IPS-18a (cell line): ENCODE data around the gene RAB10.
"Not testable (repeated sequence)": the region's sequence is repeated elsewhere in the genome, so short reads cannot be mapped to it uniquely, and the experiment has no call there.

ENCODE experiments used
- H3K27ac ChIP-seq: one replicate; pipeline ENCODE4 v1.5.1; 2013; ENCODE audit warnings: low read length
- H3K27me3 ChIP-seq: one replicate; pipeline ENCODE4 v1.6.1; 2013; ENCODE audit warnings: mild to moderate bottlenecking, low read length; ENCODE audit not compliant: control insufficient read depth, insufficient read depth
- H3K36me3 ChIP-seq: one replicate; pipeline ENCODE4 v1.6.1; 2013; ENCODE audit warnings: low read depth, low read length; ENCODE audit not compliant: control insufficient read depth
- H3K4me1 ChIP-seq: one replicate; pipeline ENCODE4 v1.6.1; 2013; ENCODE audit warnings: low read depth, low read length; ENCODE audit not compliant: control insufficient read depth
- H3K4me3 ChIP-seq: one replicate; pipeline ENCODE4 v1.5.1; 2013; ENCODE audit warnings: low read length
- H3K9ac ChIP-seq: one replicate; pipeline ENCODE4 v1.6.1; 2013; ENCODE audit warnings: mild to moderate bottlenecking, low read length, moderate library complexity
- H3K9me3 ChIP-seq: one replicate; pipeline ENCODE4 v1.6.1; 2013; ENCODE audit warnings: low read depth, low read length; ENCODE audit not compliant: control insufficient read depth

Gene RAB10

GRCh38 chr2:26017464-26018183, 16.3 kb upstream of the RAB10 start:
- no peaks in the 10 kb centered on the region for H3K36me3 ChIP-seq
- no peaks in the 10 kb centered on the region for H3K27me3 ChIP-seq
- no peaks in the 10 kb centered on the region for H3K9me3 ChIP-seq
- H3K9ac ChIP-seq = no peak overlapping the region
- H3K4me3 ChIP-seq = no peak overlapping the region
- H3K4me1 ChIP-seq = peaks cover 2% of the 10 kb centered on the region
- no peak overlapping the region for H3K27ac ChIP-seq

DNA sequence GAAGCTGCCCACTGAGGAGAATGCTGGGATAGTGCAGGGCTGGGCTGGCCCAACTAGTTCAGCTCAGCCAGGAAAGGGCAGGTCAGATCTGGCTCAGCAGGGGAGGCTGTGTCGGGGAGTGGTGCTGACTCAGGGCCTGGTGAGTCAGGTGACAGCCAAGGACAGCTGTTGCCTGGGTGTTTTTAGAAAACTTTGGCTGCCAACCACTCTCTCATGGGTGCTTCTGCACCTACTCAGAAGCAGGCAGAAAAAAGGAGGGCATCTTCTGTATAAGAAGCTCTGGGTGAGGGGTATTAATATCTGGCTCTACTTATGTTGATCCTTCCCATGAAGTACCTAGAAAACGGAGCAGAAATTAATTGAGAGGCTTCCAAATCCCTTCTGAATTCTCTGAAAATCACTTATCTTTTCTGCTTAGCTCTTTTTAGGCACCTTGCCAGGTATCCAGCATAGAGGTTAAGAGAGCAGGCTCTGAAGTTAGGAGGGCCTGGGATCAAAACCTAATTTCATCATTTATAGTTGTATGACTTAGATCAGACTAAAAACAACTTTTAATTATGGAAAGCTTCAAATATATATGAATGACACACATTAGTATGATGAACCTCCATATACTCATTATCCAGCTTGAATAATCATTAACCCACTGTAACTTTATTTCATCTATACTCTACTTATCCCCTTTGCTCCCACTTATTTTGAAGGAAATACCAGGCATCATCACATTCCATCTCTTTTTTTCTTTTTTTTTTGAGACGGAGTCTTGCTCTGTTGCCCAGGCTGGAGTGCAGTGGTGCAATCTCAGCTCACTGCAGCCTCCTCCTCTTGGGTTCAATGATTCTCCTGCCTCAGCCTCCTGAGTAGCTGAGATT, 15.5 kb upstream of the RAB10 start:
- Histone ChIP-seq H3K4me1 (no peaks in the 10 kb centered on the region), H3K27me3 (no peaks in the 10 kb centered on the region), H3K36me3 (no peaks in the 10 kb centered on the region), H3K9ac (no peak overlapping the region), H3K4me3 (no peak overlapping the region), H3K27ac (no peak overlapping the region), H3K9me3 (no peaks in the 10 kb centered on the region)

- Histone ChIP-seq H3K9me3 (no peaks in the 10 kb centered on the region), H3K27ac (no peak overlapping the region), H3K36me3 (no peaks in the 10 kb centered on the region), H3K27me3 (no peaks in the 10 kb centered on the region), H3K9ac (no peak overlapping the region), H3K4me1 (no peaks in the 10 kb centered on the region), H3K4me3 (no peak overlapping the region)
Observed at GRCh38 chr2:26020231-26020640, 13.6 kb upstream of the RAB10 start.

DNA sequence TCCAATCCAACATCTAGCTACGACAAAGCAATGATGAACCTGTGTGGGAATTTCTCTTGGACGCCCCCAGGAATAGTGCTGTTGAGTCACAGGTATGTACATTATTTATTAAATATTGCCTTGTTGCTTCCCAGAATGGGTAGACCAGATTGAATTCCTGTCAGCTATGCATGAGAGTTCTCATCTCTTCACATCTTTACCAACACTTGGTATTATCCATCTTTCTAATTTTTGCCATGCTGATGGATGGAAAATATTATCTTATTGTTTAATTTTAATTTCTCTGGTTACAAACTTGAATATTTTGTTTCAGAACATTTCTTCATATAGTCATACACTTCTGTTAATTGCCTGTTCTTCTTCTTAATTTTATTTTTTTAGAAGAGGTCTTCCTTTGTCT, 9.6 kb upstream of the RAB10 start:
- no peaks in the 10 kb centered on the region for H3K36me3 ChIP-seq
- H3K4me1 ChIP-seq = no peaks in the 10 kb centered on the region
- H3K9me3 ChIP-seq = no peaks in the 10 kb centered on the region
- H3K9ac ChIP-seq = no peak overlapping the region
- H3K4me3 ChIP-seq = no peak overlapping the region
- H3K27ac ChIP-seq = no peak overlapping the region
- no peaks in the 10 kb centered on the region for H3K27me3 ChIP-seq

DNA sequence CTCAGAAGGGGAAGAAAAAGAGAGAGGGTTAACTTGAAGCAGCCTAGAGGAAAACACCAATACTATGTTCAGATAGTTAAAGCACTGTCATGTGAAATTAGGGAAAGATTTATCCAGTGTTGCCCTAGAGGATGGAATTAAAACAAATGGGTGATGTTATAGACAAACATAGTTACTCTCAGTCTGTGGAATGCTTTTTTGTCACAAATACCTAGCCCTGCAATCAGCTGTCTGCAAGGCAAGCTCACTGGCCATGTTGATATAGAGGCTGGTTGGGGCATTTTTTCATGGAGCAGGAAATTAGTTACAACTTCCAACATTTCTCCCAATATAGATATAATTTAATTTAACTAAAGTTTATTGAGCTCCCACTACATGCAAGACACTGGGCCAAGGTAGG, 8.4 kb upstream of the RAB10 start:
- no peak overlapping the region for H3K9ac ChIP-seq
- no peak overlapping the region for H3K4me3 ChIP-seq
- no peaks in the 10 kb centered on the region for H3K27me3 ChIP-seq
- H3K4me1 ChIP-seq = no peaks in the 10 kb centered on the region
- H3K9me3 ChIP-seq = no peaks in the 10 kb centered on the region
- H3K27ac ChIP-seq = no peak overlapping the region
- H3K36me3 ChIP-seq = no peaks in the 10 kb centered on the region

- H3K9ac ChIP-seq, H3K4me3 ChIP-seq, H3K27ac ChIP-seq, H3K4me1 ChIP-seq, H3K9me3 ChIP-seq, H3K36me3 ChIP-seq, H3K27me3 ChIP-seq: not testable (repeated sequence)
Observed at GRCh38 chr2:26028083-26028482, 5.8 kb upstream of the RAB10 start.

DNA sequence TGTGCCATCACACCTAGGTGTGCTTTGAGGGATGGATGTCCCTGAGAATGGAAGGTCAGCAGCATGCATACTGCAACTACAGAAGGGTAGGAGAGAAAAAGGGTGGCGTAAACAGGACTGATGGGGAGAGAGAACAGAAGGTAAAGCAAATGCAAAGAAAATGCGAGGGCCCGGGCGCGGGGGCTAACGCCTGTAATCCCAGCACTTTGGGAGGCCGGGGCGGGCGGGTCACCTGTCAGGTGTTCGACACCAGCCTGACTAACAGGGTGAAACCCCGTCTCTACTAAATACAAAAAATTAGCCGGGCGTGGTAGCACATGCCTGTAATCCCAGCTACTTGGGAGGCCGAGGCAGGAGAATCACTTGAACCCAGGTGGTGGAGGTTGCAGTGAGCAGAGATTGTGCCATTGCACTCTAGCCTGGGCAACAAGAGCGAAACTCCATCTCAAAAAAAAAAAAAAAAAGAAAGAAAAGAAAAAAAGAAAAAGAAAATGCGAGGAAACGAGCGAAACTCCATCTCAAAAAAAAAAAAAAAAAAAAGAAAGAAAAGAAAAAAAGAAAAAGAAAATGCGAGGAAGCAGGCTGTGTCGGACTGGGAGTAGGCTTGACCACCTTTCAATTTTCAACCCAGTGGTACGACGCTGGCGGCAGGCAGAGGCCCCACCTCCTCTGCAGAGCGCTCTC, 1.2 kb upstream of the RAB10 start:
- not testable (repeated sequence) for H3K9me3 ChIP-seq, H3K27me3 ChIP-seq, H3K27ac ChIP-seq, H3K36me3 ChIP-seq, H3K4me1 ChIP-seq
- Histone ChIP-seq H3K4me3 (peak overlapping the region; percentile 99), H3K9ac (peak overlapping the region; percentile 77)

DNA sequence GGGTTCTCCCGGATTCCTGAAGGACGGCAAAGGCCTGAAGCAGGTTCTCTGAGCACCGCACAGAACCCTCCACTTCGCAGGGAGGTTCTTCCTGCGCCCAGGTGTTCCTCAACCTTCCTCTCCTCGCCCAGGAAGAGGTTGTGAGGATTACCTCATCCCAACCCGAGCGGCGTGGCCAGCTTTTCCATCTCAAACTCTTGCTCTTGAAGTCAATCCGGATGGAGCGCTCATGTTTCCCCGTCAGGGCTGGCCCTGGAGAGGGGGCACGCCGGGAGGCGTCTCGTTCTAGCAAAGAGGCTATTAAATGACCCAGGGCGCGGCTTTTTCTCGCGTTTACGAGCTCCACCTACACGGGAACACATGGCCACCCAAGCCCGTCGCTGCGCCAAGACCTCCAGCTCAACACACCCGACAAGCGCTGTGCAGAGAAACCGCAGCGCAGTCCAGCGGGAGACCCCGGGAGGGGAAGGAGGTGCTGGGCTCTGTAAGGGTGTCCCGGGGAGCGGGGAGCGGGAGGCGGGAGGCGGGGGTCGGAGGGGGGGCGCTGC, 540 bp upstream of the RAB10 start:
- peak overlapping the region; percentile 77 for H3K9ac ChIP-seq
- H3K36me3 ChIP-seq = peaks cover 3% of the 10 kb centered on the region
- H3K4me3 ChIP-seq = peak overlapping the region; percentile 99
- H3K27me3 ChIP-seq = no peaks in the 10 kb centered on the region
- peak overlapping the region; percentile 92 for H3K27ac ChIP-seq
- no peaks in the 10 kb centered on the region for H3K9me3 ChIP-seq
- H3K4me1 ChIP-seq = peaks cover 10% of the 10 kb centered on the region

DNA sequence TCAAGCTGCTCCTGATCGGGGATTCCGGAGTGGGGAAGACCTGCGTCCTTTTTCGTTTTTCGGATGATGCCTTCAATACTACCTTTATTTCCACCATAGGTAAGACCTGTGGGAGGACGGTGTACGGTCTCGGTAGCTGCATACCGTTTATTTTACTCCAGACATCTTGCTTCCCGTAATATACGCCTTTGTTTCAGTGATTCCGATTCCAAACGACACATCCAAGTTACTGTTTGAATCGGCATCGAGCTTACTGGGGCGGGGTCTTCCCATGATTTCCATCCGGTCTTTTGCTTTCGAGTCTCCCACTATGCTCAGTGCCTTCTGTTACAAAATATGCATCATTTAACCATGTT, 731 bp downstream of the RAB10 start:
- H3K9ac ChIP-seq = peak overlapping the region; percentile 94
- no peaks in the 10 kb centered on the region for H3K27me3 ChIP-seq
- peak overlapping the region; percentile 99 for H3K4me3 ChIP-seq
- H3K27ac ChIP-seq = peak overlapping the region; percentile 91
- no peaks in the 10 kb centered on the region for H3K9me3 ChIP-seq
- H3K4me1 ChIP-seq = peaks cover 10% of the 10 kb centered on the region
- peaks cover 3% of the 10 kb centered on the region for H3K36me3 ChIP-seq

DNA sequence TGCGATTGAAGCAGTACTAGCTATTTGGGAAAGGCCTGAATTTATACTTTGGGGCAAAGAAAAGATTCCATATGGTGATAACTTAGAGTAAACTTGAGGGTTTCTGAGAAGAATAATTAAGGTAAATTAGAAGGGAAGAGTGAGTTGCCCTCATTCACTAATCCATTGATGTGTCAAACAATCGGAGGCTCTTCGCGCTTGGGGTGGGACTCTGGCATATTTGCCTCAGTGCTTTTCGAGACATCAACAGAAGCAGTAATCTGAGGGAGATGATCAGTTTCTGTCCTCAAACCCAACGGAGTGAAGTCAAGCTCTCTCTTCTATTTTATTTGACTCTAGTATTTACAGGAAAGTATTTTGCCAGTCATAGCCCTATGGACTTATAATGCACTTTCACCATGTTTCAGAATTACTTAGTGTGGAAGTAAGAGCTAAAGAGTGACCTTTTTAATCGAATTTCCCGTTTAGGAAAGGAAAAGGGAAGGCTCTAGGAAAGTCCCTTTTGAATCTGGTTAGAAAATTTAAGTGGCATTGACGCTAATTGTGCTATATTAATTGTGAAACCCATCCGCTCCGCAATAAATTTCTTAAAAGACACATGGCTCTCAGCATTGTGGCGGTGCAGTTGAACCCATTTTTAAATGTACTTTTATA, 1.3 kb downstream of the RAB10 start:
- Histone ChIP-seq H3K4me3 (peak overlapping the region; percentile 99), H3K27me3 (no peaks in the 10 kb centered on the region), H3K9me3 (no peaks in the 10 kb centered on the region), H3K4me1 (peaks cover 10% of the 10 kb centered on the region), H3K9ac (peak overlapping the region; percentile 94), H3K27ac (no peak overlapping the region), H3K36me3 (peaks cover 3% of the 10 kb centered on the region)
